ENCODE results near the gene EXOSC10.
"Not testable (repeated sequence)": the region's sequence is repeated elsewhere in the genome, so short reads cannot be mapped to it uniquely, and the experiment has no call there.

EXOSC10 gene

DNA sequence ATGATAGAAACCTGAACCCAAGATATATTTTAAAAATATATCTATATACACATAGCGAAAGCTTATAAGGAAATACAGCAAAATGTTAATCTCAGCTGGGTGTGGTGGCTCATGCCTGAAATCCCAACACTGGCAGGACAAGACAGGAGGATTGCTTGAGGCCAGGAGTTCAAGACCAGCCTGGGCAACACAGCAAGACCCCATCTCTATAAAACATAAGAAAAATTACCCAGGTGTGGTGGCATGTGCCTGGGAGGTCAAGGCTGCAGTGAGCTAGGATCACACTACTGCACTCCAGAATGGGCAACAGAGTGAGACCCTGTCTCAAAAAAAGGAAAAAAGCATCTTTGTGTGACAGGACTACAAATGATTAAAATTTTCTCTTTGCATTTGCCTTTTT lies 33.9 kb downstream of the EXOSC10 start:
- no peak for DNase-seq
- in situ Hi-C loops (cut with MboI; ENCODE audit: low pct_unique_long_range_greater_than_20kb, low sequenced_read_pairs), result no loop called here

DNA sequence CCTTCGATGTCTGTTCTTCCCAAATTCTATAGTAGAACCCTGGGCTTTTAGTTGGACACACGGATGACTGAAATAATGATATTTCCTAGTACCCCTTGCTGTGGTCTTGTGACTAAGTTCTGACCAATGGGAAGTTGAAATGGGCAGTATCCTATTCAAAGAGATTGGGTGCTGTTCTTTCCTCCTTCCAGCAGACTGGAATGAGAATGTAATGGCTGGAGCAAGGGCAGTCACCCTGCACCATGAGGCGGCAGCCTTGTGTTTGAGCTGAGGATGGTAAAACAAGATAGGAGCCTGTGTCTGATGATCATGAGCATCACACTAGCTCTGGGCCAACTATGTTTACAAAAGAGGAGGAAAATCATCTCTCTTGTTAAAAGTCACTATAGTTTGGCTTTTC lies 34.7 kb downstream of the EXOSC10 start:
- in situ Hi-C loops (cut with MboI; ENCODE audit: low pct_unique_long_range_greater_than_20kb, low sequenced_read_pairs), result no loop called here
- no peak for DNase-seq

DNA sequence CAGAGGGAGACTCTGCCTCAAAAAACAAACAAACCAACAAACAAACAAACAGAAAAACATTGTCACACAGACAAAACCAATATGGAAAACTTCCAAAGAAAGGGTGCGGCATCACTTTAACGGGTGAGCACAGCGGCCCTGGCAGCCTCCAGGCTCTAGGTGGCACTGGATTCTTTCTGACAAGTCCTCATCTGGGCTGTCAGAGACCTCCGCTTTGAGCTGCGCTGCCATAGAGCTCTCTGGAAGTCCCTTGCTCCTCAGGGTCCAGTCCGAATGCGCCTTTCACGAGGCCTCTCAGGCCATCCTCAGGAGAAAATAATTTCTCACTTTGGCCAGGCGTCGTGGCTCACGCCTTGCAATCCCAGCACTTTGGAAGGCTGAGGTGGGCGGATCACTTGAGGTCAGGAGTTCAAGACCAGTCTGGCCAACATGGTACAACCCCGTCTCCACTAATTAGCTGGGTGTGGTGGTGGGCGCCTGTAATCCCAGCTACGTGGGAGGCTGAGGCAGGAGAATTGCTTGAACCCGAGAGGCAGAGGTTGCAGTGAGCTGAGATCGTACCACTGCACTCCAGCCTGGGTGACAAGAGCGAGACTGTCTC lies 35.6 kb downstream of the EXOSC10 start:
- DNase-seq, result not testable (repeated sequence)

DNA sequence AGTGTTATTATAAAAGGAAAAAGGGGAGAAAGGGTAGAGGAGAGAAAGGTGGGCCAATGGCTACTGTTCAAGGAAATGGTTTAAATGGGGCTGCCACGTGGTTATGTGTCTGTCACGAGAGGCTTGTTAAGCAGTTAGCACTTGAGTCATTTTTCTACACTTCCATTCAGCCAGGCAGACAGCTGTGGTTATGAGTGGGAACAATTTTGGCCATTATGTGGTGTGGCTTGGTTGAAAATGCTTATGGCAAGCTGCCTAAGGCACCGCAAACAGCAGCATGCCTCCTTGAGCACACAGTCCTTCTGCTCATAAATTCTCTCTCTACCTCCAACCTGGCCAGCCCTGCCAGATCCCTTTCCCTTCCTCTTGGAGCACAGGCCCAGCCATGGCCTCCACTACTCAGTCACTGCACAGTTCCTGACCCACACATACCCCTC lies 36.7 kb downstream of the EXOSC10 start:
- in situ Hi-C loops (cut with MboI; ENCODE audit: low pct_unique_long_range_greater_than_20kb, low sequenced_read_pairs), result no loop called here
- peak; percentile 82 for DNase-seq

More for the DNA sequence above, 35.6 kb downstream of the EXOSC10 start:
- in situ Hi-C loops (cut with MboI; ENCODE audit: low pct_unique_long_range_greater_than_20kb, low sequenced_read_pairs), result not testable (repeated sequence)

DNA sequence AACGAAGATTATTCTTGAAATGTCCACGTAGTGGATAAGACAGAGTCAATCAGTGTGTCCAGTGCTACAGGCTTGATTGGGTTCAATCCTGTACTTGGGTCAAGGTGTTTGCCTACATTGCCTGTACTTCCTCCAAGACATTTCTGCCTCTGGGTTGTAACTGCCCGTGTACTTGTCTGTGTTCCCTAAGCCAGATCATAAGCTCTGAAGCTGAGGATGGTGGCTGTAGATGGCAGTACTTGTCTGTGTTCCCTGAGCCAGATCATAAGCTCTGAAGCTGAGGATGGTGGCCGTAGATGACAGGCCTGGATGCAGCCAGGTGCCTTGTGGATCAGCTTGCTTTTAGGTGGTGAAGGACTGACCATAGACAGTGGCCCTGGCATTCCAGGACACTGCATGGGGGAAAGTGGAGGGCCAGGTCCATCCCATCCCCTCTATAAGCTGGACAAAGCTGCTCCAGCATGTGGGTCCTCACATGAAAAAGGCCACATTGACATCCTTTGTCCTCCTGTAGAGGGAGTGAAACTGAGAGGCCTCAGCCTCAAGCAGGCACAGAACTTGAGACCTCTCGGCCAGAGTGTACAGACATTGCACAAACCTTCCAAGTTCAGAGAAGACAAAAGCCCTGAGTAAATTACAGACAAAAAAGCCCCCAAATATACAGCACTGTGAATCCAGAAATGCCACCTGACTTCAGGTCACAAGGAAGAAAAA lies 37.9 kb downstream of the EXOSC10 start:
- in situ Hi-C loops (cut with MboI; ENCODE audit: low pct_unique_long_range_greater_than_20kb, low sequenced_read_pairs), result no loop called here
- peak; percentile 21 for DNase-seq

DNA sequence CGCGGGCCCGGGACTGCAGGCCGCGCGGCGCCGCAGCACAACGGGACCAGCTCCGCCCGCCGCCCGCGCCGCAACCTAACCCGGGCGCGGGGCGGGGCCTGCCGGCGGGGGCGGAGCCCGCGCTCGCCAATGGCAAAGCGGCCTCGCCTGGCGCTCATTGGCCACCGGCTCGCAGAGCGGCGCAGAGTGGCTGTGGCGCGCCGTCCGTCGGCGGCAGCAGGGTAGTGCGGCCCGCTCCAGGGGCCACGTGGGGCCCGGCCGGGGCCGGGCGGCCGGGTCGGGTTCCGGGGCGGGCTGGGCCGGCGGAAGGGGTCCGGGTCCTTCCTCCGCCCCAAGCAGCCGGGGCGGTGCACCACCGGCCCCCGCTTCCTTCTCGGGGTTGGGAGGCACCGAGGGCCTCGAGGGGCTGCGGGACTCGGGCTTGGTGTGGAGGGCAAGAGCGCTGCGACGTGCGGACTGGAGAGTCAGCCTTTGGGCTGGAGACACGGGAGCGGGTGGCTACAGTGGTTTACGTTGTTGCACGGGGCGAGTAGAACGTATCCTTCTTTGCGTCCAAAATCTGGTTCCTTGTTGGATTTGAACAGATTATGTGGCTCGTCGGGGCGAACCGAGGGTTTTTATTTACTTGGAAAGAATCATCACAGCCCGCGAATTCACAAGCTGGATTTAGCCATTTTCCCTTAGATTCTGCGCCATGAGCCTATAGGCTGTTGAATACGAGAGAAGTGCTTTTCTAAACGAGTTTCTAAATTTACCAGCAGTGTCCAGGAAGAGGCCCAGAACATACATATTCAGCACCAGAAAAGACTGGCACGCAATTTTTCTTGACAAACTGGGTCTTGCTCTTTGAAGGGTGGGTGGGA lies 39.5 kb downstream of the EXOSC10 start, which contains the start of gene SRM:
Gene SRM (minus strand): TSS at position 51 of the 863 bp plus-strand sequence. CDS start 75 bp downstream, outside the sequence.
- in situ Hi-C loops (cut with MboI; ENCODE audit: low pct_unique_long_range_greater_than_20kb, low sequenced_read_pairs), result no loop called here
- DNase-seq, result peak; percentile 89

DNA sequence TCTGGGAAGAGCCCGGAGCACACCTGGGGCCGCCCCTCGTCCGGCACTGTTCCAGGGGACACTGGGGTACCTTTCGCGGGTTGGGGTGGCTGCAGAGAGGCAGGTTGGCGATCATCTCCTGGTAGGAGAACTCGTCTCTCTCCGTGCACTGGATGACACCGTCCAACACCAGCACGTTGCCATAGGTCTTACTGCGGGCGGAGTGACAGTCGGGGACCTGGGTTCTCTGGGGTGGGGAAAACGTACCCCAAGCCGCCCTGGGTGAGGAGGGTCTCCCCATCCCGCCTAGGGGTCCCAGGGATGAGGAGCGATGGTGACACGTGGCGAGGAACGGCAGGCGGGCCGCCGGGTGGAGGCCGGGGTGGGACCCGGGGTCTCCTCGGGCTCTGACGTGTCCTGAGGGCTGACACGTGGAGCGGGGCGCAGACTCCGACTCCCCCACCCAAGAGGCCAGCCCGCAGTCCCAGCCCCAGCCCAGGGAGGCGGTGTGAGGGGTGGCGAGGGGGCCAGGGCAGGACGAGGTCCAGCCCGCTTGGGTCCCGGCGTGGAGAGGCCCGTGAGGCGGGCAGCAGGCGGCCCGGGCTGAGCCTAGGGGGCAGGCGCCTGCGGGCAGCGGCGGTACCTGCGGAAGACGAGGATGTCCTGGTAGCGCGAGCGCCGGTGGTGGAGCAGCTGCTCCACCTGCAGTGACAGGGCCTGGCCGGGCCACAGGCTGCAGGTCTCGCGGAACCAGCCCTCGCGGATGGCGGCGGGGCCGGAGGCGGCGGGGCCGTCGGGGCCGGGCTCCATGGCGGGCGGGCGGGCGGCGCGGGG lies 40.3 kb downstream of the EXOSC10 start:
- in situ Hi-C loops (cut with MboI; ENCODE audit: low pct_unique_long_range_greater_than_20kb, low sequenced_read_pairs), result no loop called here
- peak; percentile 42 for DNase-seq

DNA sequence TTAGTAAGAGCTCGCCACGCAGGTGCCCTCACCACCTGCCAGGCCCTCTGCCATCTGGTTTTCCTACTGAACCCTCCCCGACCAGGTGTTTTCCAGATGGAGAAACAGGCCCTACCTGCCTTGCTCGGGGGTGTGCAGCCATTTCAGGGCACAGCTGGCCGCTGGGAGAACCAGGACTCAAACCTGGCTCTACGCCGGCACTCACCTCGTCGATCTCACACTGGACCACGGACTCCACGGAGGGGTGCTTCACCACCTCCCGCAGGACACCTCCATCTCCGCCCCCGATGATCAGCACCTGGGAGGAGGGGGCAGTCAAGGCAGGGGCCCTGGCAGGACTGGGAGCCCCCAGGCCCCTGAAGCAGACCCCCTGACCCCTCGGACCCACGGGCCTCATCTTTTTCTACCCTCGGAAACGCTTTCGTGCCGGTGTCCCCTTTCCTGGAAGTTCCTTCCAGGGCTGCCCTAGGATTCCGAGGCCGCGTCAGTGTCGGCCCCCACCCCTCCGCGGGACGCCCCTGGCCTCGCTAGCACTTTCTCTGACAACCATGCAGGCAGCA lies 41.0 kb downstream of the EXOSC10 start:
- no peak for DNase-seq
- in situ Hi-C loops (cut with MboI; ENCODE audit: low pct_unique_long_range_greater_than_20kb, low sequenced_read_pairs), result no loop called here

DNA sequence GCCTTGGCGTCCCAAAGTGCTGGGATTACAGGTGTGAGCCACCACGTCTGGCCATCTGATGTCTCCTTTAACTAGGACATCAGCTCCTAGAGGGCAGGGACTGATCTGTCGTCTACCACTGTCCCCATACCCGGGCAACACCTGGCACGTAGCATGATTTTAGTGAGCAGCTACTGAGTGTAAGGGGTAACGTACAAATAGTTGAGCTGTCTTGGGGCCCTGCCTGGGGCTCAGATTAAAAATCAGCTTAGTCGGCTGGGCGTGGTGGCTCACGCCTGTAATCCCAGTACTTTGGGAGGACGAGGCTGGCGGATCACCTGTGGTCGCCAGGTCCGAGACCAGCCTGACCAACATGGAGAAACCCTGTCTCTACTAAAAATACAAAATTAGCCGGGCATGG lies 41.6 kb downstream of the EXOSC10 start:
- in situ Hi-C loops (cut with MboI; ENCODE audit: low pct_unique_long_range_greater_than_20kb, low sequenced_read_pairs), result no loop called here
- DNase-seq, result no peak

DNA sequence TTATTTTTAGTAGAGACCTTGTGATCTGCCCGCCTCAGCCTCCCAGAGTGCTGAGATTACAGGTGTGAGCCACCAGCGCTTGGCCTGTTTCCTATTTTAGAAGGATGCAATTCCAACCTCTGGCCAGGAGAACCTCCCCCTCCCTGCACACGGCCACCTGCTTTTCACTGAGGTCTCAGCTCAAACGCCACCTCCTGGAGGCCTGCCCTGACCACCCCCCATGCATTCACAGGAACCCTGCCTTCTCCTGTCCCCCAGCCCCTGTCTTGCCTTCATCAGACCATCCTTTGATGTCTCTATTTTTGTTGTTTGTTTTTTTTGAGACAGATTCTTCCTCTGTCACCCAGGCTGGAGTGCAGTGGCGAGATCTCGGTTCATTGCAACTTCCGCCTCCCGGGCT lies 42.2 kb downstream of the EXOSC10 start:
- no peak for DNase-seq
- in situ Hi-C loops (cut with MboI; ENCODE audit: low pct_unique_long_range_greater_than_20kb, low sequenced_read_pairs), result no loop called here

DNA sequence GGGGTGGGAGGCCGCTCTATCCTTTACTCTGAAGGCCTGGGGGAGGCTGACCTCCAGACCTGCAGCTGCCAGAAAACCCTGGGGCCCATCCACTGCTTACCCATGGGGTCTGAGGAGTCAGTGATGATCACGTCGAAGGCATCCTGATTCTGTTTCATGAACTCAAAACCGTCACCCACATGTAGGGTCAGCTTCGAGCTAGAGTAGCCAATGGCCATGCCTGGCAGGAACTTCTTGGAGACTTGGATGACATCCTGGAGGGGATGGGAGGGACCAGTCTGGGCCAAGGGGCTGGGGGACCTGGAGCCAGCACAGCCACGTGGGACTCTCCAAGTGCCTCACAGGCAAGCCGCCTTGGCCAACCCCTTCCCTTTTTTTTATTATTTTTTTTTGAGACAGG lies 43.2 kb downstream of the EXOSC10 start:
- in situ Hi-C loops (cut with MboI; ENCODE audit: low pct_unique_long_range_greater_than_20kb, low sequenced_read_pairs), result no loop called here
- DNase-seq, result no peak

DNA sequence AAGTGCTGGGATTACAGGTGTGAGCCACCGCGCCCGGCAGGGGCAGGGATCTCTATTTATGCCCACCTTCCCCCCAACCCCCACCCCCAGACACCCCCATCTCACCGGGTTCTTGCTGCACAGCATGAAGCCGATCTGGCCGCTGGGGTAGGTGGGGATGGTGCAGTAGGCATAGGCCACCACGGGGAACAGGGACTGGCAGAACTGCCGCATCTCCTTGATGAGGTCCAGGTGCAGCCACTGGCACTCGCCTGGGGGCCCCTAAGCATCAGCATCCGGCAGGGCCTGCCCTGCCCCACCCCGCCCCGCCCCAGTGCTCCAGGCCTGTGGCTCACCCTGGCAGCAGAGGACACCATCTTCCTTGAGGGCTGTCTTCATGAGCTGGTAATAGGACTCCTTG lies 44.0 kb downstream of the EXOSC10 start:
- in situ Hi-C loops (cut with MboI; ENCODE audit: low pct_unique_long_range_greater_than_20kb, low sequenced_read_pairs), result no loop called here
- DNase-seq, result no peak

DNA sequence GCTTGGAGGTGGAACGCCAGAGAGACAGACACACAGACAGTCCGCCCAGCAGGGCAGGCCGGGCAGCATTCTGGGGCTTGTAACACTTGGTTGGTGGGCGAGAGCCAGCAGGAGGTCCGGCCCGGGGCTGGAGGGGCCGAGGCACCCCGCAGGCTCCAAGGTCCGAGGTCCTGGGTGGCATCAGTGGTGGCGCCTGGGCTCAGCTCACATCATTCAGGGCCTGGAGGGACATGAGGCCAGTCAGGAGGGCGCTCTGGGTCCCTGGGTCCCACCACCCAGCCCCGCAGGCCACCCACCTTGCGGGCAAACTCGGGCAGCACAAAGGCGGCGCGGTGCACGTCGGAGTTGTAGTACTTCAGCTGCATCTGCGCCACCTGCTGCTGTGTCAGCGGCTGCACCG lies 45.0 kb downstream of the EXOSC10 start:
- no peak for DNase-seq
- in situ Hi-C loops (cut with MboI; ENCODE audit: low pct_unique_long_range_greater_than_20kb, low sequenced_read_pairs), result no loop called here

DNA sequence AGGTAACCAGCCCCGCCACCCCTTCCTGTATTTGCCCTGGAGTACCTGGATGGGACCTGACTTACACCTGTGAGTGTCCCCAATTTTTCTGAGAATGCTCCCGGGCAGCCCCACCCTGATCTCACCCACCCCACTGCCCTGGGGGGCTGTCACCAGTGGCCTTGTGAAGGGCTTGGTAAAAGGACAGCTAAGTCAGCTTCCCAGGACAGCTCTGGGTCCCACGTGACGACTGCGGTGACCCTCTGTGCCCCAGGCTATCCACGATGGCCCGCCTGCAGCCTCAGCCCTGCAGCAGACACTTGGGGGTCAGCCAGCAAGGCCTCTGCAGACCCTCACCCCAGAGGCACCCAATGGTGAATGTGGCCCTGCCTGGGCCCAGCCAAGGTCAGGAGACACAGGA lies 45.5 kb downstream of the EXOSC10 start:
- no peak for DNase-seq
- in situ Hi-C loops (cut with MboI; ENCODE audit: low pct_unique_long_range_greater_than_20kb, low sequenced_read_pairs), result no loop called here

DNA sequence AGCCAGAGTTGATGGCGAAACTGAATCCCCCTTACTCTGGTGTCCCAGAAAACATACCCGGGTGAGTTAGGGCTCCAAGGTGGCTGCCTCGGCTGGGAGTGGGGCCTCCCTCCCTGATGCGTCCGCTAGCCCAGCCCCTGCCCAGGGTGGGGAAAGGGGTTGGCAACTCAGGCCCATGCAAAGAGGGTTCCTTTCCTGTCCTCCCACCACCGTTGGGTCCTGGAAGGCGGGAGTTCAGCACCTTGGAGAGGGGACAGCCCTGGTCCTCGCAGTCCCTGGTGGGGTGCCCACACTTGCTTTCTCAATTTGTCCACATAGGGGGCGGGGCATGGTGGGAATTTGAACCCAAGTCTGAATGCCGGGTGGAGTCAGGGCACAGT lies 45.9 kb downstream of the EXOSC10 start:
- in situ Hi-C loops (cut with MboI; ENCODE audit: low pct_unique_long_range_greater_than_20kb, low sequenced_read_pairs), result no loop called here
- no peak for DNase-seq

DNA sequence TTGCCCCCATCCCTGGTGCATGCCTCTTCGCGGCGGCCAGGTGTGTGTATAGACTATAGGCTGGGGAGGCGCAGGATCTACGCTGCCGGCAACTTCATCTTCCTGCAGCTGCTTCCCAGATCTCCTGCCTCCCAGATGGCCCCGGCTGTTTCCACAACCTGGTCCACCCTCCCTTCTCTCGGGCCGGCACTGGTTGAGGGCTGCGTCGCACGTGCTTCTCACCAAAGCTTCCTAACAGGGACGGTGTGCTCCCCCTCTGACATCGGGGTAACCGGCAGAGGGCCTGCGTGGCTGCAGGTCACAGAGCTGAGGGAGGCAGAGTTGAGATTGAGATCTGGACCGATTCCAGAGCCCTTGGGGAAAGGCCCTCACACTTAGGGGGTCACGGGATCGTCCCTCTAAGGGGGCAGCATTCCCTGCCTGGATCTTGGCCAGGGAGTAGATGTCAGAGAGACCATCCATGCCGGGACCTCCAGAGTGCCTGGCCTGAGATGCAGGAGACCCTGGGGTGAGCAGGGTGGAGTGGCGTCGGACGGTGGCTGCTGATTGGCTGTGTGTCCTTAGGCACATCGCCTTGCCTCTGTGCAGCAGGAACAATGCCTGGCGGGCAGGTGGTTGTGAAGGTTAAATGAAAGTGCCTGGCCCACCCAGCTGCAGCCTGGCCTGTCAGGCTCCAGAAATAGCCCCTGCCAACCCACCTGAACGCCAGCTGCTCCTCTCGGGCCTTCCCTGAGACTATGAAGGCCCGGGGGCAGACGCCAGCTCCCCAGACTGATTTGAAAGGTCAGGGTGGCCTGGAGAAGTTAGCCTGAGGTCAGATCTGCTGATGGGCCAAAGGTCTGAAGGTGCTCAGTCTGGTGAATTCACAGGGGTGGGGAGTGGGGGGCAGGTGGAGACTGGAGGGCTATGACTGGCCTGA lies 46.6 kb downstream of the EXOSC10 start:
- in situ Hi-C loops (cut with MboI; ENCODE audit: low pct_unique_long_range_greater_than_20kb, low sequenced_read_pairs), result no loop called here
- no peak for DNase-seq

DNA sequence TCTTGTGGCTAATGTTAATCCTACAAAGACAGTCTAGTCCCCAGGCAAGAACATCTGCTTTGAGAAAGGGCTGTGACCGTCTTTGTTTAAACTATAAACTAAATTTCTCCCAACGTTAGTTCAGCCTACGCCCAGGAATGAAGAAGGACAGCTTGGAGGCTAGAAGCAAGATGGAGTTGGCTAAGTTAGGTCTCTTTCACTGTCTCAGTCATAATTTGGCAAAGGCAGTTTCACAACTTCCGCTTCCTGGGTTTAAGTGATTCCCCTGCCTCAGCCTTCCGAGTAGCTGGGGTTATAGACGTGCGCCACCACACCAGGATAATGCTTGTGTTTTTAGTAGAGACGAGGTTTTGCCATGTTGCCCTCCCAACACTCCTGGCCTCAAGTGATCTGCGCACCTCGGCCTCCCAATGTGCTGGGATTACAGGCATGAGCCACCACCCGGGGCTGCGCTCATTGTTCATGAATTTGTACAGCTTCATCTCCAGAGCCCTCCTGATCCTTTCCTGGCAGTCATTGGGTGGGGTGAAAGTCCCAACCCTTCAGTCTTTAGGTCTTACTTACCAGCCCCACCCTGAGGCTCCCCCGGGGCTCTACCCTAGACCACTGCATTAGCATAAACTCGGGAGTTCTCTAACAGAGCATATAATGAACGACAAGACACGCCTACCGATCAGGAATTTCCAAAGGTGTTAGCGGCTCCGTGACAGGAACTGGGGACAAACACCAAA lies 47.7 kb downstream of the EXOSC10 start:
- DNase-seq, result peak; percentile 87
- in situ Hi-C loops (cut with MboI; ENCODE audit: low pct_unique_long_range_greater_than_20kb, low sequenced_read_pairs), result no loop called here
